H9 (cell line): Measurements from ENCODE around the gene LYSMD2. TPM values are rescaled to one million over a fixed set of nuclear protein-coding genes. Genes with fewer than 3 reads are reported as not detected.

Source experiments
- DNase-seq: peaks from one replicate; pipeline ENCODE4 v3.0.0-alpha.2; 2017
- H2AFZ ChIP-seq: one replicate; pipeline ENCODE4 v1.6.1; 2013; ENCODE audit warnings: mild to moderate bottlenecking, low read length, control low read depth, moderate library complexity
- H2AK5ac ChIP-seq: 2 replicates; pipeline ENCODE4 v1.6.1; 2013; ENCODE audit warnings: low read length, control low read depth, mixed read lengths; ENCODE audit not compliant: insufficient read length
- H2BK120ac ChIP-seq: one replicate; pipeline ENCODE4 v1.6.1; 2013; ENCODE audit warnings: low read depth, mild to moderate bottlenecking, low read length, control low read depth, inconsistent platforms; ENCODE audit not compliant: poor library complexity, severe bottlenecking
- H2BK12ac ChIP-seq: 2 replicates; pipeline ENCODE4 v1.6.1; 2013; ENCODE audit warnings: low read length, control low read depth, mixed read lengths, low read depth; ENCODE audit not compliant: insufficient read length
- H2BK15ac ChIP-seq: 2 replicates; pipeline ENCODE4 v1.6.1; 2013; ENCODE audit warnings: low read depth, low read length, control low read depth
- H2BK20ac ChIP-seq: one replicate; pipeline ENCODE4 v1.6.1; 2013; ENCODE audit warnings: low read depth, mild to moderate bottlenecking, low read length, control low read depth, inconsistent platforms; ENCODE audit not compliant: poor library complexity, severe bottlenecking
- H2BK5ac ChIP-seq: 2 replicates; pipeline ENCODE4 v1.6.1; 2013; ENCODE audit warnings: low read length, control low read depth, mixed read lengths; ENCODE audit not compliant: insufficient read length
- H3K14ac ChIP-seq: 2 replicates; pipeline ENCODE4 v1.6.1; 2013; ENCODE audit warnings: low read length, control low read depth; ENCODE audit not compliant: insufficient read depth
- H3K18ac ChIP-seq: 2 replicates; pipeline ENCODE4 v1.6.1; 2013; ENCODE audit warnings: low read depth, mild to moderate bottlenecking, mixed read lengths, low read length, control low read depth; ENCODE audit not compliant: insufficient read length
- H3K23ac ChIP-seq: 2 replicates; pipeline ENCODE4 v1.6.1; 2013; ENCODE audit warnings: low read length, control low read depth, mixed read lengths, low read depth; ENCODE audit not compliant: insufficient read length
- H3K23me2 ChIP-seq: 2 replicates; pipeline ENCODE4 v1.6.1; 2013; ENCODE audit warnings: low read depth, mild to moderate bottlenecking, mixed read lengths, low read length, control low read depth; ENCODE audit not compliant: insufficient read length, poor library complexity, severe bottlenecking
- H3K27ac ChIP-seq: 2 replicates; pipeline ENCODE4 v1.5.1; 2013; ENCODE audit warnings: low read length, control low read depth, mixed read lengths, low read depth; ENCODE audit not compliant: insufficient read length
- H3K27me3 ChIP-seq: 2 replicates; pipeline ENCODE4 v1.6.1; 2013; ENCODE audit warnings: low read length, control low read depth, inconsistent platforms; ENCODE audit not compliant: insufficient read depth
- H3K4ac ChIP-seq: 2 replicates; pipeline ENCODE4 v1.6.1; 2013; ENCODE audit warnings: low read depth, mild to moderate bottlenecking, control low read depth, inconsistent platforms, low read length, moderate library complexity
- H3K4me1 ChIP-seq: 2 replicates; pipeline ENCODE4 v1.6.1; 2013; ENCODE audit warnings: low read length, control low read depth, inconsistent platforms; ENCODE audit not compliant: insufficient read depth
- H3K4me2 ChIP-seq: 2 replicates; pipeline ENCODE4 v1.6.1; 2013; ENCODE audit warnings: low read length, control low read depth, mixed read lengths; ENCODE audit not compliant: insufficient read length, insufficient read depth
- H3K56ac ChIP-seq: 2 replicates; pipeline ENCODE4 v1.6.1; 2013; ENCODE audit warnings: low read depth, mild to moderate bottlenecking, mixed read lengths, low read length, control low read depth; ENCODE audit not compliant: insufficient read length
- H3K79me1 ChIP-seq: 2 replicates; pipeline ENCODE4 v1.6.1; 2013; ENCODE audit warnings: low read depth, mild to moderate bottlenecking, moderate library complexity, low read length, control low read depth, inconsistent platforms; ENCODE audit not compliant: insufficient read depth, poor library complexity, severe bottlenecking
- H3K79me2 ChIP-seq: 2 replicates; pipeline ENCODE4 v1.6.1; 2013; ENCODE audit warnings: low read length, control low read depth, inconsistent platforms; ENCODE audit not compliant: insufficient read depth
- H3K9ac ChIP-seq: 2 replicates; pipeline ENCODE4 v1.6.1; 2013; ENCODE audit warnings: low read length, control low read depth, mixed read lengths; ENCODE audit not compliant: insufficient read length; ENCODE audit errors: extremely low read depth
- H3K9me3 ChIP-seq: one replicate; pipeline ENCODE4 v1.6.1; 2013; ENCODE audit warnings: low read depth, low read length, inconsistent platforms; ENCODE audit not compliant: control insufficient read depth
- H3T11ph ChIP-seq: one replicate; pipeline ENCODE4 v1.6.1; 2013; ENCODE audit warnings: mild to moderate bottlenecking, low read length, control low read depth, inconsistent platforms
- H4K20me1 ChIP-seq: one replicate; pipeline ENCODE4 v1.6.1; 2013; ENCODE audit not compliant: control insufficient read depth, insufficient read length, insufficient read depth
- H4K5ac ChIP-seq: 2 replicates; pipeline ENCODE4 v1.6.1; 2013; ENCODE audit warnings: low read depth, mild to moderate bottlenecking, mixed read lengths, low read length, control low read depth; ENCODE audit not compliant: insufficient read length
- H4K8ac ChIP-seq: replicated peaks from 2 replicates; pipeline ENCODE4 v1.6.1; 2013; ENCODE audit warnings: low read length, control low read depth, mixed read lengths, low read depth; ENCODE audit not compliant: insufficient read length
- H4K91ac ChIP-seq: 2 replicates; pipeline ENCODE4 v1.6.1; 2013; ENCODE audit warnings: low read depth, mild to moderate bottlenecking, moderate library complexity, mixed read lengths, low read length, control low read depth; ENCODE audit not compliant: insufficient read length
- H3K27ac Mint-ChIP-seq, 3 experiments: 2 replicates in 2 of 3; 3 replicates in 1 of 3; pipeline ENCODE4 v1.8.0; 2020 to 2021; ENCODE audit warnings: mixed read lengths in 3 of 3, mild to moderate bottlenecking in 1 of 3, moderate library complexity in 1 of 3
- H3K27me3 Mint-ChIP-seq: 2 replicates; pipeline ENCODE4 v1.8.0; 2021; ENCODE audit warnings: low read depth, mild to moderate bottlenecking, moderate library complexity, mixed read lengths
- H3K36me3 Mint-ChIP-seq, 3 experiments: 2 replicates in 2 of 3; 3 replicates in 1 of 3; pipeline ENCODE4 v1.8.0; 2020 to 2021; ENCODE audit warnings: low read depth in 3 of 3, mixed read lengths in 3 of 3; ENCODE audit not compliant: insufficient read depth in 1 of 3
- H3K4me1 Mint-ChIP-seq, 2 experiments: 2 replicates each; pipeline ENCODE4 v1.8.0; 2020; ENCODE audit warnings: mixed read lengths in 2 of 2
- H3K4me3 Mint-ChIP-seq, 2 experiments: 2 replicates in 1 of 2; 3 replicates in 1 of 2; pipeline ENCODE4 v1.8.0; 2020 to 2021; ENCODE audit warnings: mild to moderate bottlenecking in 2 of 2, mixed read lengths in 2 of 2, moderate library complexity in 1 of 2
- H3K9me3 Mint-ChIP-seq, 2 experiments: 2 replicates in 1 of 2; 3 replicates in 1 of 2; pipeline ENCODE4 v1.8.0; 2020; ENCODE audit warnings: mild to moderate bottlenecking in 2 of 2, mixed read lengths in 2 of 2, moderate library complexity in 1 of 2
- CTCF ChIP-seq: fragments of 200-600 bp; sonication (generic); conservative IDR thresholded peaks from 3 replicates; pipeline ENCODE4 v1.8.0; 2021; ENCODE audit warnings: antibody characterized with exemption, mild to moderate bottlenecking
- WGBS: extraction: QIAGEN DNeasy Blood & Tissue Kit; methylation state at CpG from one replicate; pipeline ENCODE4 v1.1.7; 2013; ENCODE audit warnings: missing lambda C conversion rate, low lambda C conversion rate, mixed read lengths; ENCODE audit not compliant: insufficient read length; ENCODE audit errors: extremely low coverage; 5-methylcytosine and 5-hydroxymethylcytosine counted together
- total RNA-seq: library from RNA; stranded (reverse); gene quantifications from 2 replicates; pipeline ENCODE4 v1.2.1, GENCODE V29; 2021

The LYSMD2 gene
- total RNA-seq, 1 experiment from 2014 or later = 3.9 TPM

- Histone ChIP-seq H3K23ac (no peak overlapping the region), H3K4me2 (no peak overlapping the region), H3K4ac (no peak overlapping the region), H3K27me3 (no peaks in the 10 kb centered on the region), H3K23me2 (no peaks in the 10 kb centered on the region), H3K79me1 (no peaks in the 10 kb centered on the region), H3K4me1 (no peaks in the 10 kb centered on the region), H3K14ac (no peak overlapping the region), H2BK120ac (no peak overlapping the region), H3T11ph (no peak overlapping the region), H4K5ac (no peak overlapping the region), H2BK15ac (no peak overlapping the region), H4K91ac (no peak overlapping the region), H4K8ac (no peak overlapping the region), H3K27ac (no peak overlapping the region), H3K18ac (no peak overlapping the region), H3K79me2 (no peaks in the 10 kb centered on the region), H3K56ac (no peak overlapping the region), H3K9me3 (no peaks in the 10 kb centered on the region), H2BK20ac (no peak overlapping the region), H2BK5ac (no peak overlapping the region), H3K9ac (no peak overlapping the region), H2BK12ac (no peak overlapping the region), H4K20me1 (no peaks in the 10 kb centered on the region), H2AK5ac (no peak overlapping the region), H2AFZ (no peak overlapping the region)
- no peak for TF ChIP-seq CTCF
- Mint-ChIP-seq H3K36me3 (peaks cover 6 to 13% (median 8%) of the 10 kb centered on the region in 3 experiments; a peak in 5 of 7 replicates), H3K4me1 (peaks cover 4 to 5% of the 10 kb centered on the region in 2 experiments), H3K27me3 (no peaks in the 10 kb centered on the region), H3K27ac (no peak overlapping the region), H3K9me3 (no peaks in the 10 kb centered on the region), H3K4me3 (no peak overlapping the region)
- WGBS = no CpG with 5 or more reads among the region's 3 CpGs
- DNase-seq = no peak
These were observed 45.3 kb downstream of the LYSMD2 start for GRCh38 chr15:51692154-51692553.
